Fibroblast of peridontal ligament (primary cell): ENCODE results near the gene SLC25A14.
"Not testable (repeated sequence)": the region's sequence is repeated elsewhere in the genome, so short reads cannot be mapped to it uniquely, and the experiment has no call there.

Source experiments
- DNase-seq: peaks from one replicate; pipeline ENCODE4 v3.0.0-alpha.2; 2010; ENCODE audit errors: extremely low read depth

The SLC25A14 gene, protein sequence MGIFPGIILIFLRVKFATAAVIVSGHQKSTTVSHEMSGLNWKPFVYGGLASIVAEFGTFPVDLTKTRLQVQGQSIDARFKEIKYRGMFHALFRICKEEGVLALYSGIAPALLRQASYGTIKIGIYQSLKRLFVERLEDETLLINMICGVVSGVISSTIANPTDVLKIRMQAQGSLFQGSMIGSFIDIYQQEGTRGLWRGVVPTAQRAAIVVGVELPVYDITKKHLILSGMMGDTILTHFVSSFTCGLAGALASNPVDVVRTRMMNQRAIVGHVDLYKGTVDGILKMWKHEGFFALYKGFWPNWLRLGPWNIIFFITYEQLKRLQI

DNA sequence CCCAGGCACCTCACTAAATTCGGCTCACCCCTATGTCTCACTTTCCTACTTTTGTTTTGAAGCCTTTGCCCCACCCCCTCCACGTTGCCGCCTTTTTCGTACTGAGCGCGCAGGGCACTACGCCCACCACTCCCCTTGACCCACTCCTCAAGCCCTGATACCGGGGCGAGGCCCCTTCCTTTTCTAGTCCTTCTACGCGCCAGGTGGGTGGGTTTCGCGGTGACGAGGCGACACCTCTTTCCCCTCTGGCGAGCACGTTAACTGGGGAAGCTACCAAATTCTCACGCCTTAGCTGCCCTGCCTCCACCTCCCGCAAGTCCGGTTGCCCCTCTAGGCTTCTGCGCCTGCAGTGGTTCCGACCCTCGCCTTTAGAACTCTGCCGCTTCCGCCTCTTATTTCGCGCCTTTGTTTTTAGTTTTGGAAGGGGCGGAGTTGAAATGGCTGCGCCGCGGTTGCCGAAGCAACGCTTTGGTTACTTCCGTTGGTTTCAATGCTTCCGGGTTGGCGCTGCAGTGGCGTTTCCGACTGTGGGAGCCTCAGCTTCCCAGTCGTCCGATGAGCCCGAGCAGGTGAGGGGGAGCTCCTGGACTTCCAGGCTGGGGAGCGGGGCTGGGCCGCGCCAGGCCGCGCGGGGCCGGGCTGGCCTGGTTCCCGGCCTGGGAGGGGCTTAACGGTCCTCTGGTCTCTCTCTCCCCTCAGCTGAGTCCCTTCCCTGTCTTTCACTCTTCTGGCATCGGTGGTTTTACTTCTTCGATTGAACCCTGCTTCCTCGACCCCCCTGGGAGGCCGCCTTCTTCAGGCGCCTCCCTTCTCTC, at the start of gene SLC25A14:
Gene SLC25A14 (plus strand): TSS at position 512 of the 815 bp plus-strand sequence. CDS start 360 bp downstream, outside the sequence.
- DNase-seq, result peak; percentile 62

DNA sequence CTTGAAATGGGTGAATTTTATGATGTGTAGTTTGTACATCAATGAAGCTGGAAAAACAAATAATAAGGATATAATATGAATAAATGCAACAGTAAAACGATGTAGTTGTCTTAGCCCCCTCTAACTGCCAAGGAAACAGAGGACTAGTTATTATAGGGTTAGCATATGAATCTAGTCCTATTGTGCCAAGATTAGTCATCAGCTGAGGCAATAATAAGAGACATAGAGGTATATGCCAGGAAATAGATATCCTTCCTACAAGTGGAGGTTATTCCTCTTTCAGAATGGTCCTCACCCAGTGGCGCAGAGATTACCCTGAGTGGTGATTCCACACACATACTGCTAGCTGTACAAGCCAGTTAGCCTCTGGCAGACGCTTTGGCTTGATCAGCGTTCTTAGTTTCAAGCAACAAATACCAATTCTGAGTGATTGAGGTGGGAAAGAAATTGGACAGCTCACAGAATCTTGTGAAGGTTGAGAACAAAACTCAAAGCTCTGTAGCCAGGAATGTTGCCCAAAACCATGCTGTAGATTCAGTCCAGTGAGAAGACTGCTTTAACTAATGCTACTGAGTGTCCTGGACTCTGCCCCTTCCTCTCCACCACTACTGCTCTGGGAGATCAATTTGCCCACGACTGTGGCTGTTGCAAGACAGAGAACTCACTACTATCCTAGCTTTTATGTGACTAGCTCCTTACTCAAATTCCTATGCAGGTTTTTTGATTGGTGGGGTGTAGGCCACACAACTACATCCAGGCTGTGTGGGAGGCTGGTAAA, 44.0 kb upstream of the SLC25A14 start:
- peak; percentile 10 for DNase-seq

DNA sequence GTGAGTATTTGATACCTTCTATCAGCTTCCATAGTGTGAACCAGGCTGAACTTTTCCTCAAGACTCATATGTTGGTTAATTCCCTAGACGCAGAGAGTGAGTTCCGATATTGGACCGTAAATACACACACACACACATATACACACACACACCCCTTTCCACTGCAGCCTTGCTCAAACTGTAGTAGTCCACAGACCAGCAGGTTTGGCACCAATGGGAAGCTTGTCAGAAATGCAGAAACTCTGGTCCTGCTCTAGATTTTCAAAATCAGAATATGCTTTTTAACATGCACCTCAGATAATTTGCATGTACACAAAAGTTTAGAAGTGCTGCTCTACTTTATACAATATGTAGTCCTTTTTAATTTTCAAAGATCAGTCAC, 43.4 kb upstream of the SLC25A14 start:
- no peak for DNase-seq

DNA sequence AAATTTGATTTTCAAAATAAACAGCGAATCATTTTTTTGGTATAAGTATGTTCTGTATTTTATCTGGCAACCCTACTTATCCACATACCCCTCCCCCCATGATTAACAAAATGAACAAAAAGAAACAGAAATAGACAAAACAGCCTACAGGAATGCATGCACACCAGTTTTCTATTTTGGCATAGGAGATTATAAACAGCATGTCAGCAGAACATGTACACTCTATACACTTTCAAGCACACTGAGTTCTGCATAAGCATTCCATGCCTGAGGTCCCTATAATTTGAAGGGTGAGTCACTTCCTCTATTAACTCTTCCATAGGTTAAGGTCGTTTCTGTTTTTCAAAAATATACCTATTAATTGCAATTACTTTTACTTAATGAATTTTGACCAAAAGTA, 43.0 kb upstream of the SLC25A14 start:
- DNase-seq, result peak; percentile 1

DNA sequence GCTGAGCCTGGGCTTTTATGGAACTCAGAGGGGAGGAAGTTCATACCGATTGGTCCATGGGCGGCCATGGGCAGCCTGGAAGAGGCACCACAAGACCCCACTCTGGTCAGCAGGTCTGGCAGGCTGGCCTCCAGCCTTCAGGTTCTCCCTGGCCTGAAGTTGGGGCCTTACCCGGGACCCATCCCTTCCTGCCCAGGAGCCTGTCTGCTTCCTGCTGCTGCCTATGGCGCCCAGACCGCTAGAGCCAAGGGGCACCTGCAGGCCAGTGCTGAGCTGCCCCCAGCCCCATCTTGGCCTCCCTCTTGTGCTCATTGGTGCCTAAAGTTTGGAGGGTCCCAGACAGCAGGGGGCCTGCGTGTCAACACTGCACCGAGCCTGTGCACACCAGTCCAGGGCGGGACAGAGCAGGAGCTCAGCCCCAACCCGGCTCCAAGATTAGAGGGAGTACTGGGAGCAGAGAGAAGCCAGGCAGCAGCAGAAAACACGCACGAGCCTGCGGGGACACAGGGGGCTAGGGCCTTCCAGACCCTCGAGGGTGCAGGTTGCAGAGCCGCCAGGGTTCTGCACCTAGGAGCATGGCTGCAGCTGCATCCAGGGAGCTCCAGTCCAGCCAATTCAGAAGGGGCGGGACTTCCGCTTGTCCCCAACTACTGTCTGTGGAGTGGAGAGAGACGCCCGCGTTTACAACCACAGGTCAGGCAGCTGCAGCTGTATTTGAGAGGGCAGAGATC, 40.3 kb upstream of the SLC25A14 start:
- DNase-seq, result no peak

DNA sequence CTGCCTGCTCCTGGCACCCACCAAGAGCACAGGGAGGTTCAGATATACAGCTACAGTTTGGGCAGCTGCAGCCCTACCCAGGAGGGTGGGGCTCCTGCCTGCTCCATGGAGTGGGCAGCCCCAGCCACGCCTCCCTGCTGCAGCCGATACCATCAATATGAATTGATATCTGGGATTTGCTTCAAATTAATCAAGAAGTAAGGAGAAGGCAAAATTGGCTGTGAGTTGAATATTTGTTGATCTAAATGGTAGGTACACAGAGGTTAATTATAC, 39.8 kb upstream of the SLC25A14 start:
- DNase-seq, result no peak

DNA sequence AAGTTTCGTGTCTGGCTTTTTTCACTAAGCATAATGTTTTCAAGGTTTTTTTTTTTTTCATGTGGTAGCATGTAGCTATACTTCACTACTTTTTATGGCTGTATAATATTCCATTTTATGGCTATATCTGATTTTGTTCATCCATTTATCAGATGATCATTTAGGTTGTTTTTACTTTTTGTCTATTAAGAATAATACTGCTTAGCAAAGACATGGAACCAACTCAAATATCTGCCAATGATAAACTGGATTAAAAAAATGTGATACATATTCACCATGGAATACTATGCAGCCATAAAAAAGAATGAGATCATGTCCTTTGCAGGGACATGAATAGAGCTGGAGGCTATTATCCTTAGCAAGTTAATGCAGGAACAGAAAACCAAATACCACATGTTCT, 38.3 kb upstream of the SLC25A14 start:
- no peak for DNase-seq

DNA sequence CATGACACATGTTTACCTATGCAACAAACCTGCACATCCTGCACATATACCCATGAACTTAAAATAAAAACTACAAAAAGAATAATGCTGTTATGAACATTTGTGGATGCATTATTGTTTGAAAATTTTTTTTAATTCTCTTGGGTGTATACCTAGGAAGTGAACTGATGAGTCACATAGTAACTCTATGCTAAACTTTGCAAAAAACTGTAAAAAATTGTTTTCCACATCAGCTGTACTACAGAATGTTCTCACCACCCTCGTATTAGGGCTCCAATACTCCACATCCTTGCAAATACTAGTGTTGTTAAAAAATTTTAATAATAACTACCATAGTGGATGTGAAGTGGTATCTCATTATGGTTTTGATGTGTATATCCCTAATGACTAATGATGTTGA, 37.7 kb upstream of the SLC25A14 start:
- no peak for DNase-seq

DNA sequence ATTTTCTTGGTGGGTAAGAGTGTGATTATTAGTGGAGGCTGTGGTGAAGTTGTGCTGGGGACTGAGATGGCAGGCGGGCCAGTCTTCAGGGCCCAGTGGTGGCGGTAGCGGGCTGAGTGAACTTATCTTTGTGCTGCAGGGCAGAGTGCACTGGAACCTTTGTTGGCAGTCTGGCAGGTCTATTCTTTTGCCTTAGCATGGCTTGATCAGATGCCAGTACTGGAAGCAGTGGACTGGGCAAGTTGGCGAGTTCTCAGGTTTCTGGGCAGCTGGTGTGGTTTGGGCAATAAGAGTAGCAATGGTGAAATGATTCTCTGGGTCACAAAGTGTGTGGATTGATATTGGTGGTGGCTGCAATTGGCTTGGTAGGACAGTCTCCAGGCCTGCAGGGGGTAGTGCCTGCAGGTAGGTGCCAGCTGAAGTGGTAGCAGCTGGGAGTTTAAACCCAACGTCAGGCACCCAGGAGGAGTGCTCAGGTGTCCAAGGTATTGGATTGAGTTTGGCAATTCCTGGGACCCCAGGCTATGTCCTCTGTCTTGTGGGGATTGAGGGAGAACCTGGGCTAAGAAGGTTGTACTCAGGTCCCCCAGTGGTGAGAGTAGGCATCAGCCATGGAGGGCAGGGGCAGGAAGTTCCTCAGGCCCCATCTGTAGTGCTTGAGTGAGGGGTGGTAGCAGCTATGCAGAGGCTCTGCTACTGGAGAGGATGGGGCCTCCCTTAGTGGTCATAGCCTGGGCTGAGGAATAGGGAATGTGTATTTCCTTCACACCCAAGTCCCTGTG, 34.9 kb upstream of the SLC25A14 start:
- no peak for DNase-seq

DNA sequence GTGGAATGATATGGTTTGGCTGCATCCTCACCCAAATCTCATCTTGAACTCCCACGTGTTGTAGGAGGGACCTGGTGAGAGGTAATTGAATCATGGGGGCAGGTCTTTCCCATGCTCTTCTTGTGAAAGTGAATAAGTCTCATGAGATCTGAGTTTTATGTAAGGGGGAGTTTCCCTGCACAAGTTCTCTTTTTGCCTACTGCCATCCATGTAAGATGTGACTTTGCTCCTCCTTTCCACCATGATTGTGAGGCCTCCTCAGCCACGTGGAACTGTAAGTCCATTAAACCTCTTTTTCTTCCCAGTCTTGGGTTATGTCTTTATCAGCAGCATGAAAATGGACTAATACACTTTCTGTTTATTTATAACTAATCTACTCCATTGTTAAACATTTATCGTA, 19.8 kb upstream of the SLC25A14 start:
- DNase-seq, result not testable (repeated sequence)

DNA sequence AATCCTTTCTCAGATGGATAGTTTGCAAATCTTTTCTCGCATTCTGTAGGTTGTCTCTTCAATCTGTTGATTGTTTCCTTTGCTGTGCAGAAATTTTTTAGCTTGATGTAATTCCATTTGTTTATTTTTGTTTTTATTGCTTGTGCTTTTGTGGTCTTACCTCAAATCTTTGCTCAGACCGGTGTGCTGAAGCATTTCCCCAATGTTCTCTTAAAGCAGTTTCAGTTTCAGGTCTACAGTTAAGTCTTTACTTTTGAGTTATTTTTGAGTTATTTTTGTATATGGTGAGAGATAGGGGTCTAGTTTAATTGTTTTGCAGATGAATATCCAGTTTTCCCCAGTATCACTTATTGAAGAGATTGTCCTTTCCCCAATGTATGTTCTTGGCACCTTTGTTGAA, 18.2 kb upstream of the SLC25A14 start:
- DNase-seq, result no peak

DNA sequence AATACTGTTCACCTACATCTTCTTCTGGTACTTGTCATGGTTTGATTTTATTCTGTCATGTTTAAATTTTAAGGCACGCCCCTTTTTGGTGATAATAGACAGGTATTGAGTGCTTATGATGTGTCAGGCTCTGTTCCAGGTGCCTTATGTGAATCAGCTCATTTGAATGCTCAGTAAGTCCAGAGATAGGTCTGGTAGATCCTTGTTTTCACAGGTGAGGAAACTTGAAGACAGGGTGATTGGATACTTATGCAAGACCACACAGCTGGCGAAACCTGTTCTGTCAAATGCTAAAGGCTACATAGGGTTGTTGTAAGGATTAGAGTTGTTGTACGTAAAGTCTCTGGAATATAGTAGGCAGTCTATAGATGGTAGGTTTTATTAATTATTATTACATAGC, 9.6 kb upstream of the SLC25A14 start:
- no peak for DNase-seq

DNA sequence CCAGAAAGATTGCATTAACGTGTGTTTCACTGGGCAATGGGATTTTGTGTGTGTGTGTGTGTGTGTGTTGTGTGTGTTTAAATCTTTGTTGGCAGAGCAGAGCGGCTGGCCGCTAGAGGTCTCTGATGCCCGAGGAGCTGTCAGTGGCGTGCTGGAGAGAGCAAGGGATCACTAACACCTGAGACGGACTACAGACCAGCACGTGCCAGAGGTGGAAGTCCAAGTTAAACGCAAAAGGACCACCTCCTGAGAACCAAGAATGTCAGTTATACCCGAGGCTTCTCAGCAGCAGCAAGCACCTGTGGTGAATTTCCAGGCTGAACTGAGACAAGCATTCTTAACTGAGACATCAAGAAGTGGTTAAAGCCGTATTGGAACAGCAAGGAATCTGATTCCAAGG, 9.0 kb upstream of the SLC25A14 start:
- peak; percentile 30 for DNase-seq

DNA sequence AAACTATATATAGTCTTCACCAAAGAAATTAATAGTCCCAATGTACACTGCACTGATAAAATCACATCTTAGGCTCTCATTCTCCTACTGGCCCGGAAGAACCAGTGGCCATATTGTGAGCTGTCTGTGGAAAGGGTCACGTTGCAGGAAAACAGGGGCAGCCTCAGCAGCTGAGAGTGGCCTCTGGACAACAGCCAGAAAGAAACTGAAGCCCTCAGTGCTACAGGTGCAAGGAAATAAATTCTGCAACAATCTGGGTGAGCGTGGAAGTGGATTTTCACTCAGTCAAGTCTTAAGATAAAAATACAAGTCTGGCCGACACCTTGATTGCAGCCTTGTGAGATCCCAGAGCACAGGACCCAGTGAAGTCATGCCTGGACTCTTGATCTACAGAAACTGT, 3.2 kb upstream of the SLC25A14 start:
- no peak for DNase-seq

DNA sequence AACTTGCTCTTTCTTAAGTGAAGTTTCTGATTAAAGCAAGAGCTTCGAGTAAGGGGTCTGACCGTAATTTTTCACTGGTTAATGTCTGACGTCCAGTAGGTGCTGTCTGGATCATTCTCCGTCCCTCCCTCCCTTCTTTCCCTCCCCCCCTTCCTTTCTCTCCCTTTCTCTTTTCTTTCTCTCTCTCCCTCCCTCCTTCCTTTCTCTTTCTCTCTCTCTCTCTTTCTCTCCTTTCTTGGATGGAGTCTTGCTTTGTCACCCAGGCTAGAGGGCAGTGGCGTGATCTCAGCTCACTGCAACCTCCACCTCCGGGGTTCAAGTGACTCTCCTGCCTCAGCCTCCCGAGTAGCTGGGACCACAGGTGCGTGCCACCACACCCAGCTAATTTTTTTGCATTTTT, 850 bp upstream of the SLC25A14 start:
- DNase-seq, result not testable (repeated sequence)

DNA sequence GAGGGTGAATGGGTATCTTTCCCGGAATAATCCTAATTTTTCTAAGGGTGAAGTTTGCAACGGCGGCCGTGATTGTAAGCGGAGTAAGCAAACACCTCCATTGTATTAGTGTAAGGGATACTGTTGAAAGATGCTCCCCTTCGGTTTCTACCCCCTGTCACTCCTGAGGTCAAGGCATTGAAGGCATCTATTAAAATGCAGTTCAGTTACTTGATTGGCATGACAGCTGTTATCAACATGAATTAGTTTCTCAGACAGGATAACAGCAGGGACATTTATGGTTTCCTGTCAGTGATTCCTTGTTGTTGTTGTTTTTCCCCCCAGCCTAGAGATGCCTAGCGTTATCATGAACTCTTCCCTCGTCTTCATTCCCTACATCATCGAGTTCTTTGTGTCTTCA, 552 bp downstream of the SLC25A14 start:
- DNase-seq, result no peak

DNA sequence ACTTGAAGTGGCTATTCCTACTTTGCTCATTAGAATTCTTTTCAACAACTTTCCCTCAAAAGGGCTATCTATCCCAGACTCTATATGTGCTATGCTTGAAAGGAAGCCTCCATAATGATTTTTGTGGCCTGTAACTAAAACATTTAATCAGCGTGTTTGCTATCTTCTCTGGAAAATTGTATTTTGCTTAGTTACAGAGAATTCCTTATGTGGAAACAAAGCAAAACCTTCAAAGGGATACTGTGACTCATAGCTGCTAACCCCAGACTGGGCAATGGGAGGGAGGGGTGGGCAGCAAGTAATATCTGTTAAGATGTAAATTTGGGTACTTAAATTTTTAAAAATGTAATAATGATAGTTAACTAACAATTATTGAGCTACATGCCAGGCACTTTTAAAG, 3.7 kb downstream of the SLC25A14 start:
- peak; percentile 22 for DNase-seq

DNA sequence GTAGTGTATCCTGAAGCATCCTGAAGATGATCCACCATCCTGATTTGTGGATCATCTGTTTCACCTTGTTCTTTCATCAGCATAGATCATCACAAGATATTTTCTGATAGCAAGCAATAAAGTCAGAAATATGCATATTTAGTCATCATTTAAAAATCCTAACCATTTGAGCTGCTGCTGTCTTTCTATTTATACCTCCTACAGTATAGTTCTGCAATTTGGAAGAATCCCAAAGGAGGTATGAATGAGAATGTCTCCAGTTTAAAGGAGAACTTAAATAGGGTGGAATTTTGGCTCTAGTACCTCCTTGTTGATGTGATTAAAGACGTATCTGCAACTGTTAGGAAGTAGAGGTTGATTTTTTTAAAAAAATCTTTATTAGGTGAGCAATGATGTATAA, 7.6 kb downstream of the SLC25A14 start:
- DNase-seq, result no peak

DNA sequence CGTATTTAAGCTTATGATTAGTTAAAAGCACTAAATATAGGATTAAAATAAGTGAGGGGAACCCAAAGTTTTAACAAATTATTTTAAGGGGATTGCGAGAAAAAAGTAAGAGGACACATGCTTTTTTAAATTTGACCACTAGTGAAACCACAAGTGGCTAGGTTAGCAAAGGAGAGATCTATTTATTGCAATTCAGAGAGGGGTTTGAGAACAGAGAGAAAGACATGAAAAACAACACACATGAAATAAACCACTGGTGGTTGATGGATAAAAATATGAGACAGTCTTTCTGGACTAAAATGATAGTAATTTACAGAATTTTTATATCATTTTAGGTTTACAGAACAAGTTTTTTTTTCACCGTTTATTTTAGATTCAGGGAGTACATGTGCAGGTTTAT, 11.8 kb downstream of the SLC25A14 start:
- DNase-seq, result no peak

DNA sequence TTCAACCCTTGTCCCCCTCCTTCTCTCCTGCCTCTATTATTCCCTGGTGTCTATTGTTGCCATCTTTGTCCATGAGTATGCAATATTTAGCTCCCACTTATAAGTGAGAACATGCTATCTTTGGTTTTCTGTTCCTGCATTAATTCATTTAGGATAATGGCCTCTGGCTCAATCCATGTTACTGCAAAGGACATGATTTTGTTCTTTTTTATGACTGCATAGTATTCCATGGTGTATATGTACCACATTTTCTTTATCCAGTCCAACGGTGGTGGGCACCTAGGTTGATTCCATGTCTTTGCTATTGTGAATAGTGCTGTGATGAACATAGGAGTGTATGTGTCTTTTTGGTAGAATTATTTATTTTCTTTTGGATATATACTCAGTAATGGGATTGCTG, 12.3 kb downstream of the SLC25A14 start:
- not testable (repeated sequence) for DNase-seq

DNA sequence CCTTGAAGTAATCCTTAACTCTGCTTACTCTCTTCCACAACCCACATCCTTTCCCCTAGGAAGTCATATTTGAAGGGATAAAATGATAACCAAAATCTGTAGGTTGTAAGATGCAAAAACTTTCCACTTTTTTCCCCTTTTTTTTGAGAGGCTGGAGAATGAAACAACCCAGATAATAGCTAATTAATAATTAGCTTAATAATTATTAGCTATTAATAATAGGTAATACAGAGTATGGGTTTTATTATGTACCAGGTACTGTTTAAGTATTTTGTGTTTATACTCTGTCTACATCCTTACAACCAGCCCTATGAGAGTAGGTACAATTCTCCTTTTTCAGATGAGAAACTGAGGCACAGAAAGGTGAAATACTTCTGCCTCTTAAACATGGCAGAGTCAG, 36.4 kb downstream of the SLC25A14 start:
- no peak for DNase-seq
